ENCODE measurements around the gene RAD51B.

DNA sequence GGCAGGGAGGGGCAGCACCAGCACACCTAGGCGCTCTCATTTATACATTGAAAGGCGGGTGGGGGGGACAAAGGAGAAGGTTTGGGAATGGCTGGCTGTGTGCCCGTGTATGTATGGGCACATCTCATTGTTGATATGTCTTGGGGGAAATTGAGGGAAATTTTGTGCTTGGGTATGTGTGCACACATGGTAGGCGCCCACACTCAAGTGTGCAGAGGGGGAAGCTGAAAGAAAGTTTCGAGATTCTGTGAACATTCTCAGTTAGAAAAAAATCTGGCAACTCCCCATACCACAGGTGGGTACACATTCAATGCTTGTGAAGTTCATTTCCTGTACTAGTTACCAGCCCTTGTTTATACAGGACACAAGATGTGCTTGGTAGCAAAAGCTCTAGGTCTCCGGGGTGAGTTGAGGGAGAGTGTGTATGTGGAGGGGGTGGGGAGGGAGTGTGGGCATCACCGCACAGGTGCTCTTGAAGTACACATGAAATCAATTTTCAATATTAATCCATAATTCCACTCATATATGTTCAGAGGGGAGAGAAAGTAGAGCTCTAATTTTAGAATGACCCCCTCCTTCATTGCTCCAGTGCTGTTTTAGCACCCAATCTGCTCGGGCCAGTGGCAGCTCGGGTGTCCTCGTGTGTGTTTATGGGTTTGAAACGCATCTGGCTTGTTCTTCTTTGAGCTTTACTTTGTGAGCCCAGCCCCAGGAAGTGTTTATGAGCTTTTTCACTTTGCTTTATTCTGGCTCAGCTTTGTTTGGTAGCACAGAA lies 687.3 kb downstream of the RAD51B start:
- TF ChIP-seq ZNF263 (CRISPR knock-in tag; IDR thresholded peaks at IDR 0.05; ENCODE audit: borderline replicate concordance) = no peak
- no peak for TF ChIP-seq RBM34 (IDR thresholded peaks at IDR 0.05; ENCODE audit: borderline replicate concordance, insufficient read depth, low read length)
- TF ChIP-seq NR3C1 (CRISPR knock-in tag; IDR thresholded peaks at IDR 0.05) = no peak
- TF ChIP-seq, protein P1, sequence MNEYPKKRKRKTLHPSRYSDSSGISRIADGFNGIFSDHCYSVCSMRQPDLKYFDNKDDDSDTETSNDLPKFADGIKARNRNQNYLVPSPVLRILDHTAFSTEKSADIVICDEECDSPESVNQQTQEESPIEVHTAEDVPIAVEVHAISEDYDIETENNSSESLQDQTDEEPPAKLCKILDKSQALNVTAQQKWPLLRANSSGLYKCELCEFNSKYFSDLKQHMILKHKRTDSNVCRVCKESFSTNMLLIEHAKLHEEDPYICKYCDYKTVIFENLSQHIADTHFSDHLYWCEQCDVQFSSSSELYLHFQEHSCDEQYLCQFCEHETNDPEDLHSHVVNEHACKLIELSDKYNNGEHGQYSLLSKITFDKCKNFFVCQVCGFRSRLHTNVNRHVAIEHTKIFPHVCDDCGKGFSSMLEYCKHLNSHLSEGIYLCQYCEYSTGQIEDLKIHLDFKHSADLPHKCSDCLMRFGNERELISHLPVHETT (CRISPR knock-in tag; conservative IDR thresholded peaks at IDR 0.05 in 1 of 2, IDR thresholded peaks at IDR 0.05 in 1 of 2) = no peak
- TF ChIP-seq C11orf30 (IDR thresholded peaks at IDR 0.05; ENCODE audit: low read depth) = no peak
- TF ChIP-seq SAFB2 (IDR thresholded peaks at IDR 0.05; ENCODE audit: borderline replicate concordance, low read depth, low read length, severe bottlenecking) = no peak
- no peak for TF ChIP-seq POLR2AphosphoS5 (IDR thresholded peaks at IDR 0.05; ENCODE audit: control insufficient read depth, insufficient read depth, low read depth, low read length)
- no peak for TF ChIP-seq TCF7 (IDR thresholded peaks at IDR 0.05; ENCODE audit: borderline replicate concordance)
- no peak for TF ChIP-seq KLF1 (tag; IDR thresholded peaks at IDR 0.05)
- TF ChIP-seq SMAD1 (IDR thresholded peaks at IDR 0.05; ENCODE audit: low read depth, low read length, partially characterized antibody) = no peak
- TF ChIP-seq PCBP2 (IDR thresholded peaks at IDR 0.05; ENCODE audit: low read depth, low read length, poor library complexity, severe bottlenecking) = no peak
- TF ChIP-seq U2AF1 (optimal IDR thresholded peaks at IDR 0.05; ENCODE audit: low read depth, low read length) = no peak
- TF ChIP-seq CEBPG (CRISPR knock-in tag; IDR thresholded peaks at IDR 0.05) = no peak
- TF ChIP-seq CEBPG (tag; conservative IDR thresholded peaks at IDR 0.05 in 1 of 2, IDR thresholded peaks at IDR 0.05 in 1 of 2) = no peak

All from K562 (cell line).